Activated B cell treated with CpG ODN at 0.5 μM for 24 hours (primary cell): ENCODE measurements around the gene TMEM63B. TPM values are rescaled to one million over a fixed set of nuclear protein-coding genes. Genes with fewer than 3 reads are reported as not detected.

ENCODE experiments used
- ATAC-seq: fragments of 200-7000 bp; cut with Tn5 transposase; one replicate; pipeline ENCODE4 v1.10.0; 2021; ENCODE audit warnings: low read depth, mild to moderate bottlenecking, moderate library complexity
- CTCF ChIA-PET: fragments of 350-600 bp; sonication (Branson Sonifier 250); formaldehyde crosslinking; loops from one replicate; lab custom pipeline; 2021; ENCODE audit warnings: antibody characterized with exemption; lab: Charles Lee
- POLR2A ChIA-PET: fragments of 350-600 bp; sonication (Branson Sonifier 250); formaldehyde crosslinking; loops from one replicate; lab custom pipeline; 2021; ENCODE audit warnings: antibody characterized with exemption; lab: Charles Lee
- DNase-seq: peaks from one replicate; pipeline ENCODE4 v3.0.0; 2022
- H3K27ac Mint-ChIP-seq: one replicate; pipeline ENCODE4 v1.8.0; 2020; ENCODE audit warnings: mixed read lengths
- H3K27me3 Mint-ChIP-seq: one replicate; pipeline ENCODE4 v1.8.0; 2021; ENCODE audit warnings: mixed read lengths
- H3K36me3 Mint-ChIP-seq: one replicate; pipeline ENCODE4 v1.8.0; 2021; ENCODE audit warnings: low read depth, mixed read lengths
- H3K4me1 Mint-ChIP-seq: one replicate; pipeline ENCODE4 v1.8.0; 2021; ENCODE audit warnings: mixed read lengths
- H3K4me3 Mint-ChIP-seq: one replicate; pipeline ENCODE4 v1.8.0; 2020; ENCODE audit warnings: mild to moderate bottlenecking, mixed read lengths
- H3K9me3 Mint-ChIP-seq: one replicate; pipeline ENCODE4 v1.8.0; 2020; ENCODE audit warnings: mixed read lengths
- CTCF ChIP-seq: fragments of 200-600 bp; IDR thresholded peaks from one replicate; pipeline ENCODE4 v1.8.0; 2022; ENCODE audit warnings: antibody characterized with exemption, mild to moderate bottlenecking
- intact Hi-C: fragments of 100-400 bp; cut with micrococcal nuclease; formaldehyde crosslinking; loops from one replicate; pipeline ENCODE4 v1.15.1; 2024
- total RNA-seq: library from RNA; stranded (reverse); gene quantifications from 2 replicates; pipeline ENCODE4 v1.2.3, GENCODE V29; 2022

TMEM63B gene
- total RNA-seq, 1 donor from 2014 or later = 13.9 TPM

DNA sequence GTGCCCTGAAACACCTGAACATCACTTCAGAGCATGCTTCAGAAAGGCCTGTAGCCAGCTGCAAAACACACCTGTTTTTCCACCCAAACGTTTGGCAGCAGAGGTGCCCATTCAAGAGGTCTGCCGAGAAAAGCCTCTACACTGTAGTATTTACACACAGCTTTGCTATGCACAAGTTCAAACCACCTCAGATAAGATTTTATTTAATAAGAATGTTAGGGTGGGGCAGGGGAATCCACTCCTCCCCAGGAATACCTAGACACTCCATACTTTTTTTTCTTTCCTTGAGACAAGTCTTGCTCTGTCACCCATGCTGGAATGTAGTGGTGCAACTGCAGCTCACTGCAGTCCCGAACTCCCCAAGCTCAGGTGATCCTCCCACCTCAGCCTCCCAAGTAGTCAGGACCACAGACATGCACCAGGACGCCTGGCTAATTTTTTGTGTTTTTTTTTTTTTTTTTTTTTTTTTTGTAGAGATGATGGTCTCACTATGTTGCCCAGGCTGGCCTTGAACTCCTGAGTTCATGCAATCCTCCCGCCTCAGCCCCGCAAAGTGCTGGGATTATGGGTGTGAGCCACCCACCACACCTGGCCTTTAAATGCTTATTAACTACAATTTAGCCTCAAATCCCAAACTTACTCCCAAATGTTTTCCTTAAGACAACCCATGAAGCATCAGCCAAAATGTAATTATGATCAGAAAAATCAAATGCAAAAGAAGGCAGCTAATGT lies 9.8 kb upstream of the TMEM63B start:
- intact Hi-C loops = no loop called here
- no peak for TF ChIP-seq CTCF
- Mint-ChIP-seq H3K27ac (no peak overlapping the region), H3K4me3 (no peak overlapping the region), H3K36me3 (peaks cover 47% of the 10 kb centered on the region), H3K4me1 (peaks cover 35% of the 10 kb centered on the region), H3K27me3 (no peaks in the 10 kb centered on the region), H3K9me3 (no peaks in the 10 kb centered on the region)
- CTCF ChIA-PET = no interaction called here
- POLR2A ChIA-PET = interaction anchor here (0.7 to 1.0 kb wide), 3 partner anchors 10 to 497 kb away, joined by 3 to 17 read pairs (median 8); partner anchors contain the start of genes MRPL14 and TMEM63B
- no peak for ATAC-seq
- no peak for DNase-seq

DNA sequence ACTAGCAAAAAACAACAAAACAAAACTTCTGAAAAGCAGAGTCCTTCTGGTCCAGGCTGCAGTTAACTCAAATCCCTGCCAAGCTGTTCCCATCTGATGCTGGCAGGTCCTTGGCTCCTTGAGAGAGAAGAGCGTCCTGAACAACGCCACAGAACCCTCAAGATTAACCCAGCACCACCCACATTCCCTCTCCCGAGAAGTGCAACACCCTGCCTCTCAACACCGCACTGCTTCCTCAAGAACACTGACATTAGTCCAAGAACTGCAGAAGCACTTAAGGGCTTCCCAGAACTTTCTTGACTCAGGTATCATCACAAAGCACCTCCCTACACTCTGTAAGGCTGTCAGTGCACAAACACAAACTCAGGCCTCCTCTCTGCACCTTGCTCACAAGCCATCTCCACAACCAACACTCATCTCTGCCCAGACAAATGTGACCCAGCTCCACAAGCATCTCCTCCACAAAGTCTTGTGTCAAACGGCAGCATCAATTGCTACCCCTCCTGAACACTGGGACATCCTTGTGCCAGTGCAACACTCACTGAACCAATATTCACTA lies 7.6 kb upstream of the TMEM63B start:
- ChIA-PET CTCF (no interaction called here), POLR2A (no interaction called here)
- peaks cover 31% of the 10 kb centered on the region for H3K36me3 Mint-ChIP-seq
- TF ChIP-seq CTCF = no peak
- intact Hi-C loops = no loop called here
- peaks cover 57% of the 10 kb centered on the region for H3K4me1 Mint-ChIP-seq
- H3K27ac Mint-ChIP-seq = no peak overlapping the region
- no peaks in the 10 kb centered on the region for H3K27me3 Mint-ChIP-seq
- H3K4me3 Mint-ChIP-seq = no peak overlapping the region
- no peaks in the 10 kb centered on the region for H3K9me3 Mint-ChIP-seq
- DNase-seq (no peak), ATAC-seq (no peak)

DNA sequence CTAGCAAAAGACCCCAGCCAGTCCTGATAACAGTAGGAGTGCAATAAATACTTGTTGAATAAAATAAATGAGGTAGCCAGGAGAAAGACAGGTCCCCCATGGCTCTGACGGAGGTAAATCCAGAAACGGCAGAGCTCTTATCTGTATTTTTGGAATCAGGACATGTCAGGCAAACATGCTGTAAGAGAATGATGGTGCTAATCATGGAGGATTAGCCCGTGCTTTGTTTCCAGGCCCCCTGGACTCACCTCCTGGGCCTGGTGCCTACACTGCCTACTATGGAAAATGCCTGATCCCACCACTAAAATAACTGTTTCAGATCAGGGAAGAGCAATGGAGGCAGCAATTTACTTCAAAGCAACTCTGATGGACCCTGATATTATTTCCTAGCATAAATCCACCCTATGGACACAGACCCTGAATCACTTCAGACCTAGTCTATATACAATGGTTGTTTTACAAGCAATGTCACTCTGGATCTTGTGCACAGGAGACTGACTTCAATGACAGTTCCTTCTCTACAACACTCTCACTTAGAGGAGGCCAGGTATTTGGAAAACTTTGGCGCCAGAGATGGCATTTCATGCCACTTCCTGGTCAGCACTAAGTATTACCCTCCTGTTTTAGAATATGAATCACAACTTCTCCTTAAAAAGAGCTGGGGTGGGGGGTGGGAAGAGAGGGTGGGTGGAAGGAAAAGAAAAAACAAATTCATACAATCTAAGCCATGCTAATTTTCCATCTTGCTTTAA lies 6.5 kb upstream of the TMEM63B start:
- Mint-ChIP-seq H3K4me1 (peaks cover 65% of the 10 kb centered on the region), H3K9me3 (no peaks in the 10 kb centered on the region), H3K27ac (no peak overlapping the region), H3K36me3 (peaks cover 24% of the 10 kb centered on the region), H3K4me3 (no peak overlapping the region), H3K27me3 (no peaks in the 10 kb centered on the region)
- no peak for TF ChIP-seq CTCF
- POLR2A ChIA-PET = interaction anchor here (0.6 kb wide), 1 partner anchor 22 kb away, joined by 7 read pairs; no protein-coding TSS in a partner anchor
- ATAC-seq (no peak), DNase-seq (no peak)
- intact Hi-C loops = no loop called here
- CTCF ChIA-PET = no interaction called here

DNA sequence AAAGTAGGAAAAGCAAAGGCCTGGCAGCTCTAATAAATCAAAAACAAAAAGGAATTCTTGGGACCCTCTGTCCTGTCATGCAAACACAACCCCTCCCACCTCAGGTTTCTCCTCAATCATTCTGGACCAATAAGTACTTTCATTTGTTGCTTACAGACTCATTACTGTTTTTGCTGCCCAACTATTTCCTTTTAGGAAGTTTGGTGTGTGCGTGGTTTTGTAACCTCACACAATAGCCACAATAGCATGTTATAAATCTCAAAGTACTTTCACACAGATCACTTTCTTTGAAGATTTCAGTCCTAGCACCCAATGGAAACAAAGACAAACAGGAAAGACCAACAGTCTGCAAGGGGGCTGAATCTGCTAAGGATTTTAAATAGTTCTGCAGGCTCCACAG lies 4.6 kb upstream of the TMEM63B start:
- no peaks in the 10 kb centered on the region for H3K27me3 Mint-ChIP-seq
- DNase-seq (no peak), ATAC-seq (no peak)
- H3K4me3 Mint-ChIP-seq = peak overlapping the region; percentile 4
- H3K4me1 Mint-ChIP-seq = peaks cover 66% of the 10 kb centered on the region
- intact Hi-C loops = no loop called here
- peaks cover 19% of the 10 kb centered on the region for H3K36me3 Mint-ChIP-seq
- ChIA-PET POLR2A (no interaction called here), CTCF (no interaction called here)
- H3K9me3 Mint-ChIP-seq = no peaks in the 10 kb centered on the region
- no peak for TF ChIP-seq CTCF
- no peak overlapping the region for H3K27ac Mint-ChIP-seq

DNA sequence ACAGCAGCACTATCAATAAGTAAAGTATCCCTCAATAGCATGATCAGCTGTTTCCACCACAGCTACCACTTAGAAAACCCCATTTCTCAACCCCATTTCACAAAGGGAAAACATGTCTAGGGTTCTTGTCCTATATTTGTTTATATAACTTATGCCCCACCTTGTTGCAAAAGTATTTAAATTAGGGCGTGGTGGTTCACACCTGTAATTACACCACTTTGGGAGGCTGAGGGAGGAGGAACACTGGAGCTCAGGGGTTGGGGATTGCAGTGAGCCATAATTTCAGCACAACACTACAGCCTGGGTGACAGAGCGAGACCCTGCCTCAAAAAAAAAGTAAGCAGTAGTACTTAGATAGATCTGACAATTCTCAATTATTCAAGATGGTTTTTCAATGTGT lies 3.8 kb upstream of the TMEM63B start:
- H3K27me3 Mint-ChIP-seq = no peaks in the 10 kb centered on the region
- ATAC-seq (no peak), DNase-seq (no peak)
- peaks cover 66% of the 10 kb centered on the region for H3K4me1 Mint-ChIP-seq
- H3K36me3 Mint-ChIP-seq = peaks cover 14% of the 10 kb centered on the region
- CTCF ChIA-PET = no interaction called here
- intact Hi-C loops = no loop called here
- peak overlapping the region; percentile 31 for H3K27ac Mint-ChIP-seq
- POLR2A ChIA-PET = no interaction called here
- no peak overlapping the region for H3K4me3 Mint-ChIP-seq
- TF ChIP-seq CTCF = no peak
- H3K9me3 Mint-ChIP-seq = no peaks in the 10 kb centered on the region
